GM12878 (cell line): ENCODE measurements around the gene MXD1.

Experiments
- BHLHE40 ChIP-seq, 2 experiments: fragments of 450-650 bp in 1 of 2; IDR thresholded peaks; 2 replicates each; pipeline ENCODE4 v1.6.1; 2011 to 2017; ENCODE audit warnings: low read depth in 2 of 2, borderline replicate concordance in 1 of 2, improper control_type of control experiment in 1 of 2, low read length in 1 of 2, mild to moderate bottlenecking in 1 of 2
- CTCF ChIP-seq, 3 experiments: IDR thresholded peaks in 2 of 3; conservative IDR thresholded peaks in 1 of 3; 2 replicates each; pipeline ENCODE4 v1.5.1; 2011; ENCODE audit warnings: low read depth in 3 of 3, low read length in 3 of 3, mild to moderate bottlenecking in 3 of 3, control low read depth in 2 of 3, moderate library complexity in 2 of 3, inconsistent platforms in 1 of 3, mixed read lengths in 1 of 3; ENCODE audit not compliant: control insufficient read depth in 2 of 3, insufficient read depth in 1 of 3; ENCODE audit errors: extremely low read depth in 1 of 3
- EZH2 ChIP-seq: IDR thresholded peaks from 2 replicates; pipeline ENCODE4 v1.6.1; 2012; ENCODE audit warnings: low read depth, mild to moderate bottlenecking, control low read depth, inconsistent platforms, low read length, borderline replicate concordance; ENCODE audit not compliant: control insufficient read depth
- RCOR1 ChIP-seq: conservative IDR thresholded peaks from 2 replicates; pipeline ENCODE4 v1.6.1; 2012; ENCODE audit warnings: low read depth, low read length, improper control_type of control experiment

GRCh38 chr2:69939722-69940121 lies 24.8 kb downstream of the MXD1 start:
- no peak for TF ChIP-seq CTCF (IDR thresholded peaks at IDR 0.05 in 2 of 3, conservative IDR thresholded peaks at IDR 0.05 in 1 of 3; ENCODE audit: control insufficient read depth in 2 of 3, extremely low read depth in 1 of 3, insufficient read depth in 1 of 3, low read depth in 3 of 3, low read length in 3 of 3)
- no peak for TF ChIP-seq EZH2
- no peak for TF ChIP-seq RCOR1
- TF ChIP-seq BHLHE40 (IDR thresholded peaks at IDR 0.05; ENCODE audit: borderline replicate concordance in 1 of 2, low read depth in 2 of 2, low read length in 1 of 2) = no peak
